ENCODE measurements around the gene PPP1R3G.

DNA sequence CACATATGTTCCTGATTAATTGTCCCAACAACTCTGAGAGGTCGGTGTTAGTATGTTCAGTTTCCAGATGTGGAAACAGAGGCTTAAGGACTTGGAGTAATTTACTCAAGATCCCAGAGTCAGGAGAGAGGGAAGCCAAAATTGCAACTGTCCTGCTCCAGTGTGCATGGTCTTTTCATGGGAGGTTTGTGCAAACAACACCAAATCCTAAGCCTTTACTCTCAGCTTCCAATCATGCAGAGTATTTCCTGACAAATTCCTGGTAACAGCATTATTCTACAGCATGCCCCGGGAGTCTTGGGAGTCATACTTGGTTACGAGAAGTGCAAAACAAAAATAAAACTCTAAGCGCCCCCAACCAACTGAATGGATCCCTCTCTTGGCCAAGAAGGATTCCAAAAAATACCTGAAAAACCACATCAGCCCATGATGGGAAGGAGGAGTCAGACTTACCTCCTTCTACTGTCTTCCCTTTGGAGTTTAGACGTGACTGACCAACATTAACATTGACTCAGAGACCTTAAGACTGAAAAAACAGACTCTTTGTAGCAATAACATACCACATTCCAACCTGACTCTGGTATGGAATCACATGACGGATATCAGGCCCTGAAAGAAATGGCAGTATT is 30.8 kb upstream of the PPP1R3G start:
- TF ChIP-seq, protein P1, sequence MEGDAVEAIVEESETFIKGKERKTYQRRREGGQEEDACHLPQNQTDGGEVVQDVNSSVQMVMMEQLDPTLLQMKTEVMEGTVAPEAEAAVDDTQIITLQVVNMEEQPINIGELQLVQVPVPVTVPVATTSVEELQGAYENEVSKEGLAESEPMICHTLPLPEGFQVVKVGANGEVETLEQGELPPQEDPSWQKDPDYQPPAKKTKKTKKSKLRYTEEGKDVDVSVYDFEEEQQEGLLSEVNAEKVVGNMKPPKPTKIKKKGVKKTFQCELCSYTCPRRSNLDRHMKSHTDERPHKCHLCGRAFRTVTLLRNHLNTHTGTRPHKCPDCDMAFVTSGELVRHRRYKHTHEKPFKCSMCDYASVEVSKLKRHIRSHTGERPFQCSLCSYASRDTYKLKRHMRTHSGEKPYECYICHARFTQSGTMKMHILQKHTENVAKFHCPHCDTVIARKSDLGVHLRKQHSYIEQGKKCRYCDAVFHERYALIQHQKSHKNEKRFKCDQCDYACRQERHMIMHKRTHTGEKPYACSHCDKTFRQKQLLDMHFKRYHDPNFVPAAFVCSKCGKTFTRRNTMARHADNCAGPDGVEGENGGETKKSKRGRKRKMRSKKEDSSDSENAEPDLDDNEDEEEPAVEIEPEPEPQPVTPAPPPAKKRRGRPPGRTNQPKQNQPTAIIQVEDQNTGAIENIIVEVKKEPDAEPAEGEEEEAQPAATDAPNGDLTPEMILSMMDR (IDR thresholded peaks at IDR 0.05), result no peak
- TF ChIP-seq POLR2A (IDR thresholded peaks at IDR 0.05), result no peak
